Measurements from ENCODE around the gene EYS.
"Not testable (repeated sequence)": the region's sequence is repeated elsewhere in the genome, so short reads cannot be mapped to it uniquely, and the experiment has no call there.

Gene EYS

GRCh38 chr6:63839485-63839884 lies 1867.5 kb downstream of the EYS start:
- DNase-seq (ENCODE audit: low spot score) = no peak
- Histone ChIP-seq H3K4me3 (no peak overlapping the region), H3K27ac (no peak overlapping the region)
- no peak for TF ChIP-seq CTCF (IDR thresholded peaks at IDR 0.05)

- not testable (repeated sequence) for H3K27ac ChIP-seq; DNase-seq (ENCODE audit: low spot score); H3K4me3 ChIP-seq
Observed at GRCh38 chr6:63828678-63829077, 1878.3 kb downstream of the EYS start.

- Histone ChIP-seq H3K4me3 (no peak overlapping the region), H3K27ac (no peak overlapping the region)
- no peak for TF ChIP-seq CTCF (IDR thresholded peaks at IDR 0.05)
- DNase-seq (ENCODE audit: low spot score) = no peak
Observed at GRCh38 chr6:63824722-63825121, 1882.3 kb downstream of the EYS start.

GRCh38 chr6:63821442-63821841 lies 1885.6 kb downstream of the EYS start:
- DNase-seq (ENCODE audit: low spot score) = no peak
- H3K27ac ChIP-seq = no peak overlapping the region
- TF ChIP-seq CTCF (IDR thresholded peaks at IDR 0.05) = no peak
- H3K4me3 ChIP-seq = no peak overlapping the region

- TF ChIP-seq CTCF (IDR thresholded peaks at IDR 0.05) = no peak
- DNase-seq (ENCODE audit: low spot score) = no peak
- H3K4me3 ChIP-seq = no peak overlapping the region
- H3K27ac ChIP-seq = no peak overlapping the region
Observed at GRCh38 chr6:63819831-63820230, 1887.2 kb downstream of the EYS start.

- Histone ChIP-seq H3K27ac (no peak overlapping the region), H3K4me3 (no peak overlapping the region)
- no peak for TF ChIP-seq CTCF (IDR thresholded peaks at IDR 0.05)
- no peak for DNase-seq (ENCODE audit: low spot score)
Observed at GRCh38 chr6:63817492-63818050, 1889.5 kb downstream of the EYS start.

- Histone ChIP-seq H3K4me3 (no peak overlapping the region), H3K27ac (no peak overlapping the region)
- TF ChIP-seq CTCF (IDR thresholded peaks at IDR 0.05) = no peak
- DNase-seq (ENCODE audit: low spot score) = no peak
Observed at GRCh38 chr6:63816982-63817436, 1890.0 kb downstream of the EYS start.
